ENCODE data around the gene IFIT2.
"Not testable (repeated sequence)": the region's sequence is repeated elsewhere in the genome, so short reads cannot be mapped to it uniquely, and the experiment has no call there.

IFIT2 gene

DNA sequence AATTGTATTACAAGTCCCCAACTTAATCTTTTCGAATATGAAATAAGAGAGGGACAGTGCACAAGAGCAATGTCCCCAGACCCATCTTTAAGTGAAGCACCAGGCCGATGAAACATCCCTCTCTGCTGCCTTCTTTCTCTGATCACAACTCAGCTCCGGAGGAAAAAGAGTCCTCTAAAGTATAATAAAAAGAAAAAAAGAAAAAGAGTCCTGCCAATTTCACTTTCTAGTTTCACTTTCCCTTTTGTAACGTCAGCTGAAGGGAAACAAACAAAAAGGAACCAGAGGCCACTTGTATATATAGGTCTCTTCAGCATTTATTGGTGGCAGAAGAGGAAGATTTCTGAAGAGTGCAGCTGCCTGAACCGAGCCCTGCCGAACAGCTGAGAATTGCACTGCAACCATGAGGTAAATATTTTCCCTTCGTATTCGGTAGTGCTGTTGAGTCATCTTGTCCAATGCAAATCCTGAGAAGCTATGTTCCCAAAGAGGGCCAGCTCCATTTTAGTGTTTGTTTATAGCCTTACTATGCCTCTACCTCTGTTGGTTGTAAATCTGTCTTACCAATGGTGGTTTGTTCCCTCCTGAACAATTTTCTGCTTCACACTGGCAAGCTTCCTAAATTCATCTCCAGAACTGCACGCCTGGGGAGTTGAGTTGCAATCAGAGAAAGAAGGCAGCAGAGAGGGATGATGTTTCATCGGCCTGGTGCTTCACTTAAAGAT lies at the start of gene IFIT2:
Gene IFIT2 (plus strand): TSS at position 326 of the 725 bp plus-strand sequence. CDS start 78 bp downstream, at position 404.
- peak; percentile 25 for DNase-seq

- DNase-seq, result no peak
Measured at GRCh38 chr10:89252225-89252585, 49.6 kb upstream of the IFIT2 start.

DNA sequence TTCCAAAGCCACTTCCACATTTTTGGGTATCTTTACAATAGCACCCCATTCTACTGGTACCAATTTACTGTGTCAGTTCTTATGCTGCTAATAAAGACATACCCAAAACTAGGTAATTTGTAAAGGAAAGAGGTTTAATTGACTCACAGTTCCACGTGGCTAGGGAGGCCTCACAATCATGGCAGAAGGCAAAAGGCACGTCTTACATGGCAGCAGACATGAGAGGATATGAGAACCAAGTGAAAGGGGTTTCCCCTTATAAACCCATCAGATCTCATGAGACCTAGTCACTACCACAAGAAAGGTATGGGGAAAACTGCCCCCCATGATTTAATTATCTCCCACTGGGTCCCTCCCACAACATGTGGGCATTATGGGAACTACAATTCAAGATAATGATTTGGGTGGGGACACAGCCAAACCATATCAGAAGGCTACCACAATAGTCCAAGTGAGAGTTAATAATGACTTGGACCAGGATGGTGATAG lies 46.7 kb upstream of the IFIT2 start:
- not testable (repeated sequence) for DNase-seq

GRCh38 chr10:89255793-89256192 lies 46.1 kb upstream of the IFIT2 start:
- DNase-seq, result no peak

DNA sequence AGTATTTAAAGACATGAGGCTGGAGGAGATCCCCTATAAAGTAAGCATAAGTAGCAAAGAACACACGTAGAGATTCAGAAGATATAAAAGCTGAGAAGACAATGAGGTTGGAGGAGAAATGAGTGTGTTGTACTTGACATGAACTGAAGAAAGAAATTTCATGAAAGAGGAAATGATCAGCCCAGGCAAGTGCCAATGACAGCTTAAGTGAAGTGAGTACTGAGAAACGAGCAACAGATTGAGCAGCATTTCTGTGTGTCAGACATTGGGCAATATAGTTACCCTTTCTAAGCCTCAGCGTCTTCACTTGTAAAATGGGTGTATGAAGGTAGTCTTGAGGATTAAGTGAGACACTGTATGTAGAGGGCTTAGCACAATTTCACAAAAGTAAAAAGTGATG lies 45.5 kb upstream of the IFIT2 start:
- no peak for DNase-seq

- no peak for DNase-seq
Measured at GRCh38 chr10:89256962-89257361, 44.9 kb upstream of the IFIT2 start.

DNA sequence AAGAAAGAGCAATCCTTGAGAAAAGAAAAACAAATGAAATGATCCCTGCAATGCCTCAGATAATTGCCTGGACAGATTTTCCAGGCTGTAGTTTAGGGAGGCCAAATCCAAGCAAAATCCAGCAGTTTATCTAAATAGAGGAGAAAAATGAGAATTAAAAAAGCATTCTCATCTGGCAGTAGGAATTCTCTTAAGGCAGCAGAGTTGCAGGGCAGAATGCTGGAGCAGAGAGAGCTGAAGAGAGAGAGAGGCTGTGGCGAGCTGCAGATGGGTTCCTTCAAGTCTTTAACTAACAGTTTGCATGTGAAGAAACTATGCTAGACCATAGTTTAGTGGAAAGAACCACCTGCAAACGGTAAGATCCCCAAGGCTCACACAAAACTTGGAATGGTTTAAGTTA lies 44.3 kb upstream of the IFIT2 start:
- no peak for DNase-seq

- DNase-seq, result no peak
Measured at GRCh38 chr10:89258881-89259280, 43.0 kb upstream of the IFIT2 start.

GRCh38 chr10:89262086-89263051 lies 39.5 kb upstream of the IFIT2 start:
- no peak for DNase-seq

- no peak for DNase-seq
Measured at GRCh38 chr10:89263091-89263490, 38.8 kb upstream of the IFIT2 start.

- no peak for DNase-seq
Measured at GRCh38 chr10:89263531-89263930, 38.3 kb upstream of the IFIT2 start.

GRCh38 chr10:89266721-89267453 lies 35.0 kb upstream of the IFIT2 start:
- no peak for DNase-seq

DNA sequence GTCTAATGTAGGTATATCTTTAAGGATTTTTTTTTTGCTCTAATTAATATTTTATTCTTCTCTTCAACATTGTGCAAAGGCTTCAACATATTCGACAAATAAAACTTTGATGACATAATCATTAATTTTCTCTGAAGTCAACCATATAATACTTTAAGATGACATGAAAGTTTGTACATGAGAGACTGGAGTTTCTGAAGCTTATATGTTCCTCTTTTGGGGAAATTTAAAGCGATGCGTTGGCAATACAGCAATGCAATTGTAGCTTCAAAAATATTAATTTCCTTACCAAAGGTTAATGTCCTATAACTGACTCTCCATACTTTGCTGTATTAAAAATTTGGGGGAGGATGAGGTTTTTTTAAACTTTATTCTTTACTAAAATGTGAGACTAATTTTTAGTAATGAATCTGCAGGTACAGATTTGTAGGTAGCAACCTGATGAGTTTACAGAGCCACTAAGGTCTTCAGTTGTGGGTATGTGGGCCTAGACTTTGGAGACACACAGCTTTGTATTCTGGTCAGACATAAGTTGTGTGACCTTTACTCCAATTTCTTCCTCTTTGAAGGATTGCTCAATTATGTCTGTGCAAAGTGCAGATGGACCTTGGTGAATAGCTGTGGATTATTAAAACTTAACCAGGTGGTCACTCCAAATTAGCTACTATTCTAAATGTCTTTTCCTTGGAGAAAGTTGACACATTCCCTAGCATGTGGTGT lies 32.3 kb upstream of the IFIT2 start:
- DNase-seq, result no peak

DNA sequence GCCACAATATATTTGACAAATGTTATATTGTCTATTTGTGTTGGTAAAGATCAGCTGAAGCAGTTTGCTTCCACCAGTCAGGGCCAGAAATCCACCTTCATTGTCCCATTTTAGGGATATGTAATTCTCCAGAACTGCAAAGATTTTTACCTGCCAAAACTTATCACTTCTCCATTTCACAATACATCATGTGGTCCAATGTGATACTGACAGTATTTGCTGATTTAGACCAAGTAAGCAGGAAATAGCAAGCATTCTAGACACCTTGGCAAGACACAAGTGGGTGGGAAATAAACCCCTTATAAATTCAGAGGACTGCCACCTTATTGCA lies 31.7 kb upstream of the IFIT2 start:
- DNase-seq, result no peak

DNA sequence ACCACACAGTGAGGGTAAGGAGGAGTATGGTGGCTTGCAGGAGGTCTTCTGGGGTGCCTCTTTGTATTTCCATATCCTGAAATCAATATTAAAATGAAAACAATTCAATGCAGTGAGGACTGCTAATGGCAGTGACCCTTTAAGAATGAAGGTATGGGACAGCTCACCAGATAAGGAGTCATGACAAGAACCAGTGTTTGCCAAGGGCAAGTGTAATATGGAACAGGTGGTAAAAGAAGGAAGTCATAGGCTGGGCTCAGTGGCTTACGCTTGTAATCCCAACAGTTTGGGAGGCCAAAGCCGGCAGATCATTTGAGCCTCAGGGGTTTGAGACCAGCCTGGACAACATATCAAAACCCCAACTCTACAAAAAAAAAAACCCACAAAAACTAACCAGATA lies 30.3 kb upstream of the IFIT2 start:
- DNase-seq, result no peak

GRCh38 chr10:89273680-89274079 lies 28.2 kb upstream of the IFIT2 start:
- DNase-seq, result no peak

GRCh38 chr10:89274928-89275327 lies 26.9 kb upstream of the IFIT2 start:
- DNase-seq, result no peak

- no peak for DNase-seq
Measured at GRCh38 chr10:89275383-89275782, 26.5 kb upstream of the IFIT2 start.

- no peak for DNase-seq
Measured at GRCh38 chr10:89278034-89278535, 23.8 kb upstream of the IFIT2 start.

GRCh38 chr10:89278900-89279392 lies 22.9 kb upstream of the IFIT2 start:
- no peak for DNase-seq

DNA sequence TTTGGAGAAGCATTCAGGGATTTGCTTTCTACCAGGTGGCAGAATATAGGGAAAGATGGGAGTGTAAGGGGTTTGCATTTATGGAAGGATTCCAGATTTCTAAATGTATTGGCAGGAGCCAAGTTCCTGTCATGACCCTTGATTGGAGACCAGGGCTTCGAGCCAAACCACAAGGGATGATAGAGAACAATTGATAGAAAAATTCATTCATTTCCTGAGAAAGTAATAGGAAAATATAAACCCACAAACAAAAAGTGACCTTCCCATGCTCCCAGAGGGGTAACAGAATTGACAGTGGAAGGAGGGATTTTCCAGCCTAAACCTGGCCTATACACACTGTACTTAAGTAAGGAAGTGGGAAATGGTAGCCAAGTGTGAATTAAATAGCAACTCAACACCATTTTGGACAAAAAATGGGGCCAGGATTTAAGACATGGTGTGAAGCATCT lies 22.4 kb upstream of the IFIT2 start:
- no peak for DNase-seq

DNA sequence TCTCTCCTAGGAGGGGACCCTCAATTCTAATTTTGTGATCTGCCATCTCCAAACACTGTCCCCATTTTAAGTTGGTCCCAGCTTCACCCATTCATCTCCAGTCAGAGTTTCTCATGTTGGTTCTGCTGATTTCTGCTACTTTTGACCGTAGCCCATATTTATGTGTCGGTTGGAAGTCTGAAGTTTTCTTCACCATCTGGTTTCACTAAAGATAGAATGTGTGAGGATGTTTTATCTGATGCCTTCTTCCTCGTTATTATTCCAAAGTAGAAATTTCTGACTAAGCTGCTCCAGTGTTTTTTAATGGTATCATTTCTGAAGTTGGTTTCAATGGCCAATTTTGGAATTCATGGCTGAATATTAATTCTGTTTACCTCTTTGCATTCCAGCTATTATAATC lies 21.3 kb upstream of the IFIT2 start:
- no peak for DNase-seq

All from retina (tissue), 1 donor.